Thyroid gland (tissue), 4 donors: ENCODE results near the gene PPCS. TPM values are rescaled to one million over a fixed set of nuclear protein-coding genes. Genes with fewer than 3 reads are reported as not detected.
A peak's percentile ranks its signal among the peaks of the same experiment; 100 is the strongest.

ENCODE experiments used
- DNase-seq, 2 donors: peaks; one replicate each; pipeline ENCODE4 v3.0.0-alpha.2; 2019
- H3K27ac ChIP-seq, 3 donors: fragments of 200-600 bp; sonication (generic); 1 replicate in 2 of 3; 2 replicates in 1 of 3; pipeline ENCODE4 v1.5.1; 2016 to 2019; ENCODE audit warnings: mild to moderate bottlenecking in 1 of 3, moderate library complexity in 1 of 3
- H3K27me3 ChIP-seq: fragments of 200-600 bp; sonication (generic); one replicate; pipeline ENCODE4 v1.5.1; 2019
- H3K36me3 ChIP-seq, 2 donors: fragments of 200-600 bp; sonication (generic); one replicate each; pipeline ENCODE4 v1.5.1; 2016 to 2019
- H3K4me1 ChIP-seq, 2 donors: fragments of 200-600 bp; sonication (generic); one replicate each; pipeline ENCODE4 v1.5.1; 2017 to 2019
- H3K4me3 ChIP-seq, 3 donors: fragments of 200-600 bp; sonication (generic); replicated peaks in 1 of 3; 1 replicate in 2 of 3; 2 replicates in 1 of 3; pipeline ENCODE4 v1.5.1; 2016; ENCODE audit warnings: mild to moderate bottlenecking in 1 of 3
- H3K9me3 ChIP-seq: fragments of 200-600 bp; sonication (generic); one replicate; pipeline ENCODE4 v1.5.1; 2017
- POLR2A ChIP-seq, 2 donors: fragments of 450-650 bp; IDR thresholded peaks; one replicate each; pipeline ENCODE4 v1.6.1; 2017; ENCODE audit warnings: antibody characterized with exemption in 2 of 2, mild to moderate bottlenecking in 2 of 2, moderate library complexity in 1 of 2
- WGBS, 2 donors: methylation state at CpG; one replicate each; pipeline ENCODE4 v1.1.5; 2017; 5-methylcytosine and 5-hydroxymethylcytosine counted together
- intact Hi-C: fragments of 100-400 bp; cut with DNase I; formaldehyde crosslinking; loops from one replicate; pipeline ENCODE4 v1.15.1; 2023
- total RNA-seq, 4 donors: library from RNA; depleted of rRNA; stranded (reverse); fragments of >200 nt; gene quantifications; one replicate each; pipeline ENCODE4 v1.2.3, GENCODE V29; 2016
- TF ChIP-seq, protein P1 (sequence below), 6 experiments: fragments of 200-600 bp in 3 of 6; fragments of 450-650 bp in 3 of 6; sonication (generic) in 3 of 6; IDR thresholded peaks; one replicate each; pipeline ENCODE4 v1.5.1; 2016 to 2019; ENCODE audit warnings: antibody characterized with exemption in 6 of 6, mild to moderate bottlenecking in 2 of 6, inconsistent platforms in 1 of 6, moderate library complexity in 1 of 6

PPCS gene
- 100 to 1,000 TPM in 2 of 4 donors, 10 to 100 TPM in 2; 51.9 to 135 (median 89.8) TPM for total RNA-seq

DNA sequence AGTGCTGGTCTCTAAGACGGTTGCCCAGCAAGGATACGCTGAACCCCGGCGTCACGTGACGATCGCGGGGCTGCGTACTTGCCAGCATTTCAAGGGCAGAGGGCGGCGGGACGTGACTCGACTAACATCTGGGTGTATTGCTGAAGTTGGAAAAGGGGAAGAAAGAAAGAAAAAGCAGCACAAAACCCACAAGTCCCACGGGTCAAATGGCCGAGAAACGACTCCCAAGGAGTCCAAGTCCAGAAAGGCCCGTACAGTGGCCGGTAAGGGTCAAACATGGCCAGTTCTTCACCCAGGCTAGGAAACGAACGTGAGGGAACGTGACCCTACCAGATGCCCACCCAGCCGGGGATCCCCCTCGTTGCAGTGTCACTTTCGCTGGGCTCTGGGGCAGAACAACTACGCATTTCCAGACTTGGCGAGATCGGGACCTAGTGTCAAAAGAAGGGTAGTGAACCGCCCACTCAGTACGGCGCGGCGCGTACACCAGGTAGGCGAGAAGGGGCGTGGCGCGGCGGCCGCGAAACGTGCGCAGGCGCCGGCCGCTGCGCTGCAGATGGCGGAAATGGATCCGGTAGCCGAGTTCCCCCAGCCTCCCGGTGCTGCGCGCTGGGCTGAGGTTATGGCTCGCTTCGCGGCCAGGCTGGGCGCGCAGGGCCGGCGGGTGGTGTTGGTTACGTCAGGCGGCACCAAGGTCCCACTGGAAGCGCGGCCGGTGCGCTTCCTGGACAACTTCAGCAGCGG is at the start of gene PPCS, which contains the start of gene ZMYND12:
Gene PPCS (plus strand): TSS at position 534 of the 744 bp plus-strand sequence. CDS start 23 bp downstream, at position 557.
Gene ZMYND12 (minus strand): TSS at position 13 of the 744 bp plus-strand sequence. CDS start 25 bp downstream, outside the sequence.
- intact Hi-C loops: loop anchor here (5.0 kb wide), 1 partner anchor 119 kb away; the partner anchor contains the start of gene FOXJ3
- TF ChIP-seq, protein P1, sequence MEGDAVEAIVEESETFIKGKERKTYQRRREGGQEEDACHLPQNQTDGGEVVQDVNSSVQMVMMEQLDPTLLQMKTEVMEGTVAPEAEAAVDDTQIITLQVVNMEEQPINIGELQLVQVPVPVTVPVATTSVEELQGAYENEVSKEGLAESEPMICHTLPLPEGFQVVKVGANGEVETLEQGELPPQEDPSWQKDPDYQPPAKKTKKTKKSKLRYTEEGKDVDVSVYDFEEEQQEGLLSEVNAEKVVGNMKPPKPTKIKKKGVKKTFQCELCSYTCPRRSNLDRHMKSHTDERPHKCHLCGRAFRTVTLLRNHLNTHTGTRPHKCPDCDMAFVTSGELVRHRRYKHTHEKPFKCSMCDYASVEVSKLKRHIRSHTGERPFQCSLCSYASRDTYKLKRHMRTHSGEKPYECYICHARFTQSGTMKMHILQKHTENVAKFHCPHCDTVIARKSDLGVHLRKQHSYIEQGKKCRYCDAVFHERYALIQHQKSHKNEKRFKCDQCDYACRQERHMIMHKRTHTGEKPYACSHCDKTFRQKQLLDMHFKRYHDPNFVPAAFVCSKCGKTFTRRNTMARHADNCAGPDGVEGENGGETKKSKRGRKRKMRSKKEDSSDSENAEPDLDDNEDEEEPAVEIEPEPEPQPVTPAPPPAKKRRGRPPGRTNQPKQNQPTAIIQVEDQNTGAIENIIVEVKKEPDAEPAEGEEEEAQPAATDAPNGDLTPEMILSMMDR (IDR thresholded peaks at IDR 0.05): peak in 2 of 6 experiments; percentile 32 to 54
- peak in 1 of 2 donors; percentile 80 for TF ChIP-seq POLR2A (IDR thresholded peaks at IDR 0.05)
- peaks cover 9 to 18% of the 10 kb centered on the region in 2 donors for H3K4me1 ChIP-seq
- DNase-seq: peak; percentile 90 to 91
- H3K27ac ChIP-seq: peak within 1 kb of the TSS; percentile 62 to 92 (median 91)
- H3K4me3 ChIP-seq: peak within 1 kb of the TSS; percentile 62 to 80 (median 68)
- 0 to 1% methylated on average over 21 to 27 of the region's 66 CpGs for WGBS, 2 donors
- no peaks in the 10 kb centered on the region for H3K27me3 ChIP-seq
- H3K36me3 ChIP-seq: peaks cover 3 to 11% of the 10 kb centered on the region in 2 donors
- H3K9me3 ChIP-seq: no peaks in the 10 kb centered on the region

- TF ChIP-seq POLR2A (IDR thresholded peaks at IDR 0.05): no peak
- TF ChIP-seq, protein P1 (IDR thresholded peaks at IDR 0.05): no peak
- no peak overlapping the region for H3K4me3 ChIP-seq
- H3K27ac ChIP-seq: no peak overlapping the region
- 79 to 86% methylated on average over 17 of the region's 17 CpGs for WGBS, 2 donors
- no peaks in the 10 kb centered on the region for H3K27me3 ChIP-seq
- no peak for DNase-seq
- H3K36me3 ChIP-seq: no peaks in the 10 kb centered on the region
- H3K9me3 ChIP-seq: no peaks in the 10 kb centered on the region
- intact Hi-C loops: no loop called here
- H3K4me1 ChIP-seq: no peaks in the 10 kb centered on the region
Observed at GRCh38 chr1:42414551-42415496, 41.5 kb upstream of the PPCS start.

DNA sequence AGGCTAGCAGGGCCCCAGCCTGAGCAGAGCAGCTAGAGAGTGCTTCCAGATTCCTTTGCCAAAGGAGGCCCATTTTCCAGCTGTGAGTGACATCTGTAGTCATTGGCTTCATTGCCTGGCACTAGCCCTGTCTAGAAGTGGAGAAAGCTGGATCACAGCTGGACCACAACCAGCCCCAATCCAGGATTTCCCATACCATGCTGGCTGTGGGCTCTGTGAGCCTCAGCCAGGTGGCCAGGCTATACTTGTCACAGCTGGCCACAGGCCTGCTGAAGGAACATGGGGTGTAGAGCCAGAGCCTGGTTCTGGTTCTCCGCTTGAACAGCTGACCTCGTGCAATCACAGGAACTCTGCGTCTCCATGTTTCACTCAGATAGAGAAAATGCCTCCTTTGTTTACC is 39.2 kb upstream of the PPCS start:
- H3K9me3 ChIP-seq: no peaks in the 10 kb centered on the region
- WGBS, 2 donors: 49 to 90% methylated on average over 3 of the region's 3 CpGs

DNA sequence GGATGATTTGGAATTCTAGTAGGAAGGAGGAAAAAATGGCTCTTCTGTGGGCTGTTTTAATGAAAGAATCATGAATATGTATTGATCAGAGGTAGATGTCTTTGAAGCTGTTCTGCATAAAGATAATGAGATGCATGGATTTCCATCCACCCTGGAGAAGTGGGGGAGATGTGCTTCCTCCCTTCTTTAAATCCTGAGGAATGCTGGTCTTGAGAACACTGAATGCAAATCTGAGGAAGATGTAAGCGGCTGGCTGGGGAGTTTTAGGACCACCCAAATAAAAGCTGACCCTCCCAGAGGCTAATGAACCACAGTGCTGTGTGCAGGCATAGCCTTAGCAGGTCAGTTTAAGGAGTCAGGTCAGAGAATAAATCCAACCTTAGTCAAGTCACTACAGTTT is 37.8 kb upstream of the PPCS start:
- TF ChIP-seq, protein P1 (IDR thresholded peaks at IDR 0.05): no peak
- no peak for TF ChIP-seq POLR2A (IDR thresholded peaks at IDR 0.05)
- no peak overlapping the region for H3K4me3 ChIP-seq
- no peak overlapping the region for H3K27ac ChIP-seq
- H3K4me1 ChIP-seq: peaks cover under 1 to 4% of the 10 kb centered on the region in 2 donors
- 96 to 100% methylated on average over 1 of the region's 1 CpG for WGBS, 2 donors
- no peaks in the 10 kb centered on the region for H3K36me3 ChIP-seq
- intact Hi-C loops: no loop called here
- no peaks in the 10 kb centered on the region for H3K9me3 ChIP-seq
- no peak for DNase-seq
- H3K27me3 ChIP-seq: no peaks in the 10 kb centered on the region

More for the DNA sequence above, 39.2 kb upstream of the PPCS start:
- H3K27ac ChIP-seq: no peak overlapping the region
- no peak for DNase-seq
- H3K4me1 ChIP-seq: peaks cover 0 to 4% of the 10 kb centered on the region in 2 donors
- H3K36me3 ChIP-seq: no peaks in the 10 kb centered on the region
- H3K27me3 ChIP-seq: no peaks in the 10 kb centered on the region
- TF ChIP-seq POLR2A (IDR thresholded peaks at IDR 0.05): no peak
- H3K4me3 ChIP-seq: no peak overlapping the region
- intact Hi-C loops: no loop called here

- Histone ChIP-seq H3K4me3 (no peak overlapping the region), H3K36me3 (no peaks in the 10 kb centered on the region), H3K9me3 (no peaks in the 10 kb centered on the region), H3K27me3 (no peaks in the 10 kb centered on the region), H3K4me1 (peaks cover 5 to 7% of the 10 kb centered on the region in 2 donors), H3K27ac (no peak overlapping the region)
- TF ChIP-seq, protein P1 (IDR thresholded peaks at IDR 0.05): no peak
- TF ChIP-seq POLR2A (IDR thresholded peaks at IDR 0.05): no peak
- 85 to 96% methylated on average over 5 of the region's 5 CpGs for WGBS, 2 donors
- intact Hi-C loops: no loop called here
- no peak for DNase-seq
Observed at GRCh38 chr1:42419126-42419821, 37.1 kb upstream of the PPCS start.
